Measurements from ENCODE around the gene RASGRF2.

- TF ChIP-seq EP300 (IDR thresholded peaks at IDR 0.05) (no peak), CTCF (IDR thresholded peaks at IDR 0.05) (no peak), POLR2A (IDR thresholded peaks at IDR 0.05) (no peak)
Observed at GRCh38 chr5:81238460-81238859, 278.3 kb downstream of the RASGRF2 start.
